HepG2 (cell line): ENCODE data around the gene CKS1B. TPM values are rescaled to one million over a fixed set of nuclear protein-coding genes. Genes with fewer than 3 reads are reported as not detected.

Experiments
- ARNTL ChIP-seq: sonication (generic); formaldehyde crosslinking; IDR thresholded peaks from 2 replicates; pipeline ENCODE4 v1.4.0; 2020; ENCODE audit warnings: mild to moderate bottlenecking, missing genetic modification reagents
- CHD4 ChIP-seq: fragments of 200-600 bp; sonication (generic); IDR thresholded peaks from 2 replicates; pipeline ENCODE4 v1.7.0; 2017; ENCODE audit warnings: mild to moderate bottlenecking, low read length, borderline replicate concordance
- FOSL2 ChIP-seq: sonication (generic); formaldehyde crosslinking; IDR thresholded peaks from 2 replicates; pipeline ENCODE4 v1.4.0; 2020; ENCODE audit warnings: missing genetic modification reagents
- HMGA1 ChIP-seq: sonication (generic); formaldehyde crosslinking; conservative IDR thresholded peaks from 2 replicates; pipeline ENCODE4 v1.4.0; 2020; ENCODE audit warnings: missing genetic modification reagents
- MED13 ChIP-seq: sonication (generic); formaldehyde crosslinking; IDR thresholded peaks from 2 replicates; pipeline ENCODE4 v1.5.0; 2020; ENCODE audit warnings: missing genetic modification reagents
- MTF1 ChIP-seq: sonication (generic); formaldehyde crosslinking; IDR thresholded peaks from 2 replicates; pipeline ENCODE4 v1.5.0; 2020; ENCODE audit warnings: missing genetic modification reagents
- NCOA2 ChIP-seq: sonication (generic); formaldehyde crosslinking; IDR thresholded peaks from 2 replicates; pipeline ENCODE4 v1.8.0; 2022; ENCODE audit warnings: inconsistent platforms
- NCOA5 ChIP-seq: sonication (generic); formaldehyde crosslinking; IDR thresholded peaks from 2 replicates; pipeline ENCODE4 v1.4.0; 2020; ENCODE audit warnings: missing genetic modification reagents
- NR2F1 ChIP-seq, 2 experiments: fragments of 450-650 bp in 1 of 2; formaldehyde crosslinking in 1 of 2; IDR thresholded peaks; 2 replicates each; pipeline versions ENCODE4 v1.5.0 to v1.6.1; 2016 to 2020; ENCODE audit warnings: mild to moderate bottlenecking in 1 of 2, missing compliant biosample characterization in 1 of 2, missing genetic modification reagents in 1 of 2, moderate library complexity in 1 of 2
- SIX1 ChIP-seq: sonication (generic); formaldehyde crosslinking; IDR thresholded peaks from 2 replicates; pipeline ENCODE4 v1.4.0; 2020; ENCODE audit warnings: missing genetic modification reagents, borderline replicate concordance
- SRF ChIP-seq: IDR thresholded peaks from 2 replicates; pipeline ENCODE4 v1.6.1; 2011; ENCODE audit warnings: mild to moderate bottlenecking, low read depth, low read length, moderate library complexity
- TCF12 ChIP-seq, 2 experiments: fragments of 450-650 bp in 1 of 2; sonication (generic) in 1 of 2; formaldehyde crosslinking in 1 of 2; IDR thresholded peaks; 2 replicates each; pipeline versions ENCODE4 v1.6.1 to v1.8.0; 2017 to 2022; ENCODE audit warnings: antibody characterized with exemption in 1 of 2, mild to moderate bottlenecking in 1 of 2, missing genetic modification reagents in 1 of 2, moderate library complexity in 1 of 2
- ZNF24 ChIP-seq: fragments of 450-650 bp; IDR thresholded peaks from 2 replicates; pipeline ENCODE4 v1.6.1; 2017; ENCODE audit warnings: antibody characterized with exemption, mild to moderate bottlenecking
- ZNF563 ChIP-seq: sonication (generic); formaldehyde crosslinking; IDR thresholded peaks from 2 replicates; pipeline ENCODE4 v1.8.0; 2022; ENCODE audit warnings: mild to moderate bottlenecking, moderate library complexity, missing genetic modification reagents
- ZNF609 ChIP-seq: sonication (generic); formaldehyde crosslinking; IDR thresholded peaks from 2 replicates; pipeline ENCODE4 v1.4.0; 2020; ENCODE audit warnings: mild to moderate bottlenecking, missing genetic modification reagents, borderline replicate concordance
- ZNF790 ChIP-seq: sonication (generic); formaldehyde crosslinking; IDR thresholded peaks from 2 replicates; pipeline ENCODE4 v1.8.0; 2022; ENCODE audit warnings: missing genetic modification reagents, mild to moderate bottlenecking, borderline replicate concordance
- polyA plus RNA-seq, 8 experiments: library from polyadenylated mRNA; depleted of rRNA in 3 of 8; stranded (reverse) in 7 of 8; unstranded in 1 of 8; fragments of >200 nt; fragmentation: Illumina TruSeq in 4 of 8; extraction: Trizol in 4 of 8; gene quantifications; 2 replicates each; pipeline versions ENCODE4 v1.2.1 to v1.2.3, GENCODE V29; 2011 to 2016; ENCODE audit warnings: low read depth in 4 of 8, missing spikeins in 1 of 8, mixed read lengths in 1 of 8; ENCODE audit not compliant: insufficient read depth in 1 of 8
- total RNA-seq, 5 experiments: library from RNA; depleted of rRNA; stranded (reverse); fragments of >200 nt; fragmentation: Illumina TruSeq; extraction: Trizol; gene quantifications; 2 replicates each; pipeline ENCODE4 v1.2.3, GENCODE V29; 2016; ENCODE audit warnings: low read depth in 1 of 5
- TF ChIP-seq, protein P1 (sequence below): sonication (generic); formaldehyde crosslinking; IDR thresholded peaks from 2 replicates; pipeline ENCODE4 v1.5.1; 2020; ENCODE audit warnings: mild to moderate bottlenecking, missing genetic modification reagents, borderline replicate concordance
- TF ChIP-seq, protein P2 (sequence below): sonication (generic); formaldehyde crosslinking; IDR thresholded peaks from 2 replicates; pipeline ENCODE4 v1.8.0; 2022; ENCODE audit warnings: missing genetic modification reagents, mild to moderate bottlenecking, inconsistent platforms, borderline replicate concordance
- TF ChIP-seq, protein P3 (sequence below): fragments of 450-650 bp; IDR thresholded peaks from 2 replicates; pipeline ENCODE4 v1.6.1; 2017
- TF ChIP-seq, protein P4 (sequence below): sonication (generic); formaldehyde crosslinking; IDR thresholded peaks from 2 replicates; pipeline ENCODE4 v1.5.1; 2020; ENCODE audit warnings: missing genetic modification reagents, mild to moderate bottlenecking, borderline replicate concordance

The CKS1B gene
- total and polyA plus RNA-seq, 2 of the 13 experiments (the other 11 are each of a cell fraction or from before 2014, with no cell fraction given): 217 to 222 TPM

GRCh38 chr1:154982897-154983648 lies 8.6 kb downstream of the CKS1B start, which contains the start of gene FLAD1 (continued):
- TF ChIP-seq ZNF609 (no peak), HMGA1 (CRISPR knock-in tag) (no peak), TCF12 (IDR thresholded peaks at IDR 0.05) (no peak), TCF12 (CRISPR knock-in tag; IDR thresholded peaks at IDR 0.05) (no peak), FOSL2 (CRISPR knock-in tag) (peak; percentile 11; the same call in 1 of the 2 replicates), SIX1 (CRISPR knock-in tag) (no peak), NR2F1 (CRISPR knock-in tag; IDR thresholded peaks at IDR 0.05) (no peak), ZNF790 (no peak), MED13 (CRISPR knock-in tag) (no peak), MTF1 (CRISPR knock-in tag) (no peak), ZNF24 (no peak), NCOA2 (CRISPR knock-in tag) (no peak), NCOA5 (CRISPR knock-in tag) (no peak), ARNTL (CRISPR knock-in tag) (no peak), ZNF563 (no peak), SRF (no peak), CHD4 (no peak)
- TF ChIP-seq, protein P1, sequence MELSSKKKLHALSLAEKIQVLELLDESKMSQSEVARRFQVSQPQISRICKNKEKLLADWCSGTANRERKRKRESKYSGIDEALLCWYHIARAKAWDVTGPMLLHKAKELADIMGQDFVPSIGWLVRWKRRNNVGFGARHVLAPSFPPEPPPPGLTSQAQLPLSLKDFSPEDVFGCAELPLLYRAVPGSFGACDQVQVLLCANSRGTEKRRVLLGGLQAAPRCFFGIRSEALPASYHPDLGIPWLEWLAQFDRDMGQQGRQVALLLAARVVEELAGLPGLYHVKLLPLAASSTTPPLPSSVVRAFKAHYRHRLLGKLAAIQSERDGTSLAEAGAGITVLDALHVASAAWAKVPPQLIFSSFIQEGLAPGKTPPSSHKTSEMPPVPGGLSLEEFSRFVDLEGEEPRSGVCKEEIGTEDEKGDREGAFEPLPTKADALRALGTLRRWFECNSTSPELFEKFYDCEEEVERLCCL (CRISPR knock-in tag): no peak
- TF ChIP-seq, protein P2, sequence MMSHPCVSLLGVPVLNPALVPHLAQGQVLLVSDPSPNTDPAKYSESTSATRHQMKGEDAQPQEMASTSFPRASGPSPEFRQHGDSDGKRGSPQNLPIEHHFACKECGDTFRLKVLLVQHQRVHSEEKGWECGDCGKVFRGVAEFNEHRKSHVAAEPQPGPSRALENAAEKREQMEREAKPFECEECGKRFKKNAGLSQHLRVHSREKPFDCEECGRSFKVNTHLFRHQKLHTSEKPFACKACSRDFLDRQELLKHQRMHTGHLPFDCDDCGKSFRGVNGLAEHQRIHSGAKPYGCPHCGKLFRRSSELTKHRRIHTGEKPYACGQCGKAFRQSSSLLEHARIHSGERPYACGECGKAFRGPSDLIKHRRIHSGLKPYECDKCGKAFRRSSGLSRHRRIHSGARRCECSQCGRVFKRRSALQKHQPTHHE (CRISPR knock-in tag): no peak
- TF ChIP-seq, protein P3, sequence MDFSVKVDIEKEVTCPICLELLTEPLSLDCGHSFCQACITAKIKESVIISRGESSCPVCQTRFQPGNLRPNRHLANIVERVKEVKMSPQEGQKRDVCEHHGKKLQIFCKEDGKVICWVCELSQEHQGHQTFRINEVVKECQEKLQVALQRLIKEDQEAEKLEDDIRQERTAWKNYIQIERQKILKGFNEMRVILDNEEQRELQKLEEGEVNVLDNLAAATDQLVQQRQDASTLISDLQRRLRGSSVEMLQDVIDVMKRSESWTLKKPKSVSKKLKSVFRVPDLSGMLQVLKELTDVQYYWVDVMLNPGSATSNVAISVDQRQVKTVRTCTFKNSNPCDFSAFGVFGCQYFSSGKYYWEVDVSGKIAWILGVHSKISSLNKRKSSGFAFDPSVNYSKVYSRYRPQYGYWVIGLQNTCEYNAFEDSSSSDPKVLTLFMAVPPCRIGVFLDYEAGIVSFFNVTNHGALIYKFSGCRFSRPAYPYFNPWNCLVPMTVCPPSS: no peak
- TF ChIP-seq, protein P4, sequence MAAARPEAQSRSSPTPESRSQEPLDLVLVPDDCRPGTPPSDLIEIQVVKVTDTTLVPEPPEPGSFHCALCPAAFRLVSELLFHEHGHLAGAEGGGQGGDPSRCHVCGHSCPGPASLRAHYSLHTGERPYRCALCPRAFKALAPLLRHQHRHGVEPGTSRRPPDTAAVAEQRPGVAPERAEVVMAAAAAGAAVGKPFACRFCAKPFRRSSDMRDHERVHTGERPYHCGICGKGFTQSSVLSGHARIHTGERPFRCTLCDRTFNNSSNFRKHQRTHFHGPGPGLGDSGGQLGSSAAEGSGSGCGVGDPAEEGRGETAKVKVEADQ: no peak
